Cardiac fibroblast (primary cell): ENCODE measurements around the gene WDR90.
"Not testable (repeated sequence)": the region's sequence is repeated elsewhere in the genome, so short reads cannot be mapped to it uniquely, and the experiment has no call there.

Experiments used
- DNase-seq, 2 donors: peaks; one replicate each; pipeline versions ENCODE4 v3.0.0 to v3.0.0-alpha.2; 2010; ENCODE audit warnings: low read depth in 2 of 2
- H3K4me3 ChIP-seq, 2 donors: replicated peaks in 1 of 2; 1 replicate in 1 of 2; 2 replicates in 1 of 2; pipeline ENCODE4 v1.5.1; 2011; ENCODE audit warnings: low read depth in 2 of 2, low read length in 2 of 2, mild to moderate bottlenecking in 2 of 2, moderate library complexity in 1 of 2
- CTCF ChIP-seq: IDR thresholded peaks from one replicate; pipeline ENCODE4 v1.5.1; 2011; ENCODE audit warnings: low read depth, mild to moderate bottlenecking, low read length, inconsistent platforms

Gene WDR90

GRCh38 chr16:712740-713250, 63.6 kb downstream of the WDR90 start:
- H3K4me3 ChIP-seq = not testable (repeated sequence)
- DNase-seq = peak; percentile 92 to 99
- peak; percentile 48 for TF ChIP-seq CTCF

GRCh38 chr16:714079-714478, 64.9 kb downstream of the WDR90 start:
- DNase-seq = no peak
- no peak for TF ChIP-seq CTCF
- no peak overlapping the region for H3K4me3 ChIP-seq

GRCh38 chr16:714558-715476, 65.7 kb downstream of the WDR90 start, which contains the start of gene METRN:
TSS of gene METRN (plus strand) at chr16:715118. CDS start at chr16:715290, 172 bp downstream.
- no peak for TF ChIP-seq CTCF
- peak; percentile 86 to 91 for DNase-seq

GRCh38 chr16:715477-716199, 66.5 kb downstream of the WDR90 start:
- DNase-seq = peak in 1 of 2 donors; percentile 29
- TF ChIP-seq CTCF = no peak
- peak overlapping the region; percentile 48 to 63 for H3K4me3 ChIP-seq

More at GRCh38 chr16:714558-715476, 65.7 kb downstream of the WDR90 start, which contains the start of gene METRN:
- peak within 1 kb of the TSS; percentile 48 to 63 for H3K4me3 ChIP-seq

- H3K4me3 ChIP-seq = peak overlapping the region; percentile 48 to 63
- TF ChIP-seq CTCF = no peak
- peak; percentile 50 to 83 for DNase-seq
Observed at GRCh38 chr16:716200-716568, 67.0 kb downstream of the WDR90 start.

GRCh38 chr16:716768-717325, 67.7 kb downstream of the WDR90 start:
- H3K4me3 ChIP-seq = no peak overlapping the region
- DNase-seq = no peak
- TF ChIP-seq CTCF = no peak
